ENCODE data around the gene CRLF1. TPM values are rescaled to one million over a fixed set of nuclear protein-coding genes. Genes with fewer than 3 reads are reported as not detected.

The CRLF1 gene
- polyA plus RNA-seq, 1 experiment = 2.6 TPM

DNA sequence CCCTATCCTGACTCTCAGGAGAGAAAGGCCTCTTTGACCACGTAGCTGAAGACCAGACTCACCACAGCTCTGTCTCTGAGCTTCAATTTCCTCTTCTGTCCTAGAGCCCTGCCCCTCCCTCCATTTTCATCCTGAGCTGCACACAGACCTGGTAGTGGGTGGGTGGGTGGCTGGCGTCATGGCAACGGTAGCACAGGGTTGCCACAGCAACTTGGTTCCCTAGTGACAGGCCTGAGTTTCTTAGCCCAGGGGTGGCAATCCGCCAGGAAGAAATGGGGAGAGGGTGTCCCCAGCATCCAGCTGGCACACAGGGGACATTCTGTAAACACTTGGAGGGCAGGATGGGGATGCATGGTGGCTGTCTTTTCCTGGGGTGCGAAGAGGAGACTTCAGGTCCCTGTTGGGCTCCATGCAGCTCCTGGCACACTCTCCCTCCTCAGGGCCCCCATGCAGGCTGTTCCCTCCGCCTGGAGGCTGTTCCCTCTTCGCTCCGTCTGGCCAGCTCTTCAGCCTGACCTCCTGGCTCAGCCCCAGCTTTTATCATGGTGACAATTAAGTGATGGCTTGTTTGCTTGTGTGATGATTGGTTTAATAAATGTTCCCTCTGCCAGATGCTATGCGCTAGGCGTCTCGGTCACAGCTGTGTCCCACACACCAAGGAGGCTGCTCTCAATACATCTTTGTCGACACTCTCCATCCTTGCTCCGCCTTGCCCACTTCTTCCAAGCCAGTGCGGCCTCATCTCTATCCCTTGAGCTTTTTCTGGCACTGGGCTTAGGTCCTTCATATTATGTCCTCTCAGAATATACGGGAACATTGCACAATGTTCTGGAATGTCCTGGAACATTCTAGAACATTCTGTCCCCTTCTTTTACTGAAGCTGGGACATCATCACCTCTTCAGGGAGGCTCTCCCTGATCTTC, 22.8 kb upstream of the CRLF1 start:
- POLR2A ChIA-PET = interaction anchor here (0.6 kb wide), 1 partner anchor 145 kb away, joined by 3 read pairs; no protein-coding TSS in a partner anchor
- DNase-seq (ENCODE audit: low read depth, low spot score) = no peak

GRCh38 chr19:18626906-18627305, 20.3 kb upstream of the CRLF1 start:
- CTCF ChIA-PET = no interaction called here

More for the DNA sequence above, 22.8 kb upstream of the CRLF1 start:
- Histone ChIP-seq H3K4me3 (ENCODE audit: low read depth, low read length) (no peak overlapping the region), H3K9me3 (ENCODE audit: control insufficient read depth, insufficient read depth, low read length) (no peaks in the 10 kb centered on the region), H3K27ac (ENCODE audit: low read depth, low read length) (no peak overlapping the region), H3K27me3 (ENCODE audit: control insufficient read depth, insufficient read depth, low read length) (peaks cover 14% of the 10 kb centered on the region)
- CTCF ChIA-PET = no interaction called here
- TF ChIP-seq, protein P1, sequence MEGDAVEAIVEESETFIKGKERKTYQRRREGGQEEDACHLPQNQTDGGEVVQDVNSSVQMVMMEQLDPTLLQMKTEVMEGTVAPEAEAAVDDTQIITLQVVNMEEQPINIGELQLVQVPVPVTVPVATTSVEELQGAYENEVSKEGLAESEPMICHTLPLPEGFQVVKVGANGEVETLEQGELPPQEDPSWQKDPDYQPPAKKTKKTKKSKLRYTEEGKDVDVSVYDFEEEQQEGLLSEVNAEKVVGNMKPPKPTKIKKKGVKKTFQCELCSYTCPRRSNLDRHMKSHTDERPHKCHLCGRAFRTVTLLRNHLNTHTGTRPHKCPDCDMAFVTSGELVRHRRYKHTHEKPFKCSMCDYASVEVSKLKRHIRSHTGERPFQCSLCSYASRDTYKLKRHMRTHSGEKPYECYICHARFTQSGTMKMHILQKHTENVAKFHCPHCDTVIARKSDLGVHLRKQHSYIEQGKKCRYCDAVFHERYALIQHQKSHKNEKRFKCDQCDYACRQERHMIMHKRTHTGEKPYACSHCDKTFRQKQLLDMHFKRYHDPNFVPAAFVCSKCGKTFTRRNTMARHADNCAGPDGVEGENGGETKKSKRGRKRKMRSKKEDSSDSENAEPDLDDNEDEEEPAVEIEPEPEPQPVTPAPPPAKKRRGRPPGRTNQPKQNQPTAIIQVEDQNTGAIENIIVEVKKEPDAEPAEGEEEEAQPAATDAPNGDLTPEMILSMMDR (IDR thresholded peaks at IDR 0.05; ENCODE audit: low read depth, low read length) = no peak

DNA sequence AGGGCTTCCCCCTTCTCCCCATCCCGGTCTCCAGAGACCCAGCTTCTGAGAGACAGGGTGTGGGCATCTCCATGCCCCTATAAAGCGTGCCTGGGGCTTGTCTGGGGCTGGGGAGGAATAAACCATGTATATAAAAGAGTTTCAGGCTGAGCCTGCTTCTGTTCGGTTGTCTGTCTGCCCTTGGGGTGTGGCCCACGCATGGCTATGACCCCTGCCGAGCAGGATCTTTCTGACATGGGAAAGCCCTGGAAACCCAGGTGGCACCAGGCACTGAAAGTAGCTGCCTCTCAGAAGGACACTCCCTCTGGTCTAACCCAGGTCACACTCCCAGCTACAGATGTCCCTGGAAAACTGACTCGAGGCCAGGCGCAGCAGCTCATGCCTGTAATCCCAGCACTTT, 14.3 kb upstream of the CRLF1 start:
- Histone ChIP-seq H3K27ac (ENCODE audit: low read depth, low read length) (no peak overlapping the region), H3K4me3 (ENCODE audit: low read depth, low read length) (no peak overlapping the region), H3K9me3 (ENCODE audit: control insufficient read depth, insufficient read depth, low read length) (peaks cover 9% of the 10 kb centered on the region), H3K27me3 (ENCODE audit: control insufficient read depth, insufficient read depth, low read length) (peaks cover 6% of the 10 kb centered on the region)
- ChIA-PET POLR2A (interaction anchor here (0.6 kb wide), 1 partner anchor 74 kb away, joined by 4 read pairs; no protein-coding TSS in a partner anchor), CTCF (interaction anchor here (0.6 kb wide), 1 partner anchor 50 kb away, joined by 6 read pairs; no protein-coding TSS in a partner anchor)
- TF ChIP-seq, protein P1 (IDR thresholded peaks at IDR 0.05; ENCODE audit: low read depth, low read length) = no peak
- DNase-seq (ENCODE audit: low read depth, low spot score) = no peak

More at GRCh38 chr19:18626906-18627305, 20.3 kb upstream of the CRLF1 start:
- H3K27ac ChIP-seq (ENCODE audit: low read depth, low read length) = no peak overlapping the region
- TF ChIP-seq, protein P1 (IDR thresholded peaks at IDR 0.05; ENCODE audit: low read depth, low read length) = no peak
- POLR2A ChIA-PET = interaction anchor here (0.6 kb wide), 1 partner anchor 11 kb away, joined by 3 read pairs; no protein-coding TSS in a partner anchor
- no peaks in the 10 kb centered on the region for H3K9me3 ChIP-seq (ENCODE audit: control insufficient read depth, insufficient read depth, low read length)
- DNase-seq (ENCODE audit: low read depth, low spot score) = no peak
- H3K4me3 ChIP-seq (ENCODE audit: low read depth, low read length) = no peak overlapping the region
- peaks cover 14% of the 10 kb centered on the region for H3K27me3 ChIP-seq (ENCODE audit: control insufficient read depth, insufficient read depth, low read length)

GRCh38 chr19:18620311-18620710, 13.7 kb upstream of the CRLF1 start:
- ChIA-PET CTCF (interaction anchor here (0.6 kb wide), 1 partner anchor 50 kb away, joined by 6 read pairs; no protein-coding TSS in a partner anchor), POLR2A (no interaction called here)
- Histone ChIP-seq H3K9me3 (ENCODE audit: control insufficient read depth, insufficient read depth, low read length) (peaks cover 9% of the 10 kb centered on the region), H3K27me3 (ENCODE audit: control insufficient read depth, insufficient read depth, low read length) (peaks cover 8% of the 10 kb centered on the region), H3K4me3 (ENCODE audit: low read depth, low read length) (no peak overlapping the region), H3K27ac (ENCODE audit: low read depth, low read length) (no peak overlapping the region)
- DNase-seq (ENCODE audit: low read depth, low spot score) = no peak
- TF ChIP-seq, protein P1 (IDR thresholded peaks at IDR 0.05; ENCODE audit: low read depth, low read length) = no peak

DNA sequence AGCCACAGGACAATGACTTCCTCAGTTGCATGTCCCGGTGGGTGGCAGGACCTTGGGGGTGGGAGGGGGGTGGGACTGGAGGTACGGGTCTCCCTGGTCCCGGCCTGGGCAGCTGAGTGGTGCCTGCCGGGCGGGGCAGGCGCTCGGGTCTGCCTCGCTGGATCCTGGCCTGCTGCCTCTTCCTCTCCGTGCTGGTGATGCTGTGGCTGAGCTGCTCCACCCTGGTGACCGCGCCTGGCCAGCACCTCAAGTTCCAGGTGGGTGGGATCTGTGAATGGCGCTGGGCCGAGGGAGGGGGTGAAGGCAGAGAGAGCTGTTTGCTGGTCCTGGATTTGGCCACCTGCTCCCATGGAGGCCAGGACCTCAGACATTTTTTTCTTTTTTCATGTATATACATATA, 11.6 kb upstream of the CRLF1 start:
- H3K27me3 ChIP-seq (ENCODE audit: control insufficient read depth, insufficient read depth, low read length) = peaks cover 24% of the 10 kb centered on the region
- H3K27ac ChIP-seq (ENCODE audit: low read depth, low read length) = no peak overlapping the region
- TF ChIP-seq, protein P1 (IDR thresholded peaks at IDR 0.05; ENCODE audit: low read depth, low read length) = no peak
- peaks cover 9% of the 10 kb centered on the region for H3K9me3 ChIP-seq (ENCODE audit: control insufficient read depth, insufficient read depth, low read length)
- CTCF ChIA-PET = interaction anchor here (0.7 kb wide), 1 partner anchor 24 kb away, joined by 4 read pairs; no protein-coding TSS in a partner anchor
- H3K4me3 ChIP-seq (ENCODE audit: low read depth, low read length) = no peak overlapping the region
- POLR2A ChIA-PET = no interaction called here
- no peak for DNase-seq (ENCODE audit: low read depth, low spot score)
